HG03196 (cell line): ENCODE measurements around the gene ST3GAL5.
"Not testable (repeated sequence)": the region's sequence is repeated elsewhere in the genome, so short reads cannot be mapped to it uniquely, and the experiment has no call there.

ENCODE experiments used
- ATAC-seq: cut with Tn5 transposase; IDR thresholded peaks from one replicate; pipeline ENCODE4 v1.9.1; 2021; ENCODE audit not compliant: unreplicated experiment

ST3GAL5 gene

GRCh38 chr2:85840091-85840490 lies 48.7 kb downstream of the ST3GAL5 start:
- no peak for ATAC-seq

GRCh38 chr2:85839461-85839860 lies 49.3 kb downstream of the ST3GAL5 start:
- no peak for ATAC-seq

GRCh38 chr2:85838641-85839040 lies 50.1 kb downstream of the ST3GAL5 start:
- ATAC-seq = no peak

GRCh38 chr2:85838181-85838580 lies 50.6 kb downstream of the ST3GAL5 start:
- ATAC-seq = no peak

- no peak for ATAC-seq
Measured at GRCh38 chr2:85834466-85834865, 54.3 kb downstream of the ST3GAL5 start.

GRCh38 chr2:85831735-85832134 lies 57.1 kb downstream of the ST3GAL5 start:
- no peak for ATAC-seq

GRCh38 chr2:85830645-85831044 lies 58.1 kb downstream of the ST3GAL5 start:
- ATAC-seq = no peak

- not testable (repeated sequence) for ATAC-seq
Measured at GRCh38 chr2:85829394-85829793, 59.4 kb downstream of the ST3GAL5 start.

- no peak for ATAC-seq
Measured at GRCh38 chr2:85828725-85829124, 60.1 kb downstream of the ST3GAL5 start.

GRCh38 chr2:85827879-85828569 lies 60.8 kb downstream of the ST3GAL5 start:
- ATAC-seq = no peak

GRCh38 chr2:85826990-85827878 lies 61.6 kb downstream of the ST3GAL5 start:
- ATAC-seq = peak; percentile 71

GRCh38 chr2:85823951-85824350 lies 64.8 kb downstream of the ST3GAL5 start:
- no peak for ATAC-seq

GRCh38 chr2:85822766-85823165 lies 66.0 kb downstream of the ST3GAL5 start:
- no peak for ATAC-seq

GRCh38 chr2:85819811-85820510 lies 68.8 kb downstream of the ST3GAL5 start:
- no peak for ATAC-seq

- no peak for ATAC-seq
Measured at GRCh38 chr2:85814802-85815550, 73.8 kb downstream of the ST3GAL5 start.

- no peak for ATAC-seq
Measured at GRCh38 chr2:85813982-85814801, 74.6 kb downstream of the ST3GAL5 start.

- no peak for ATAC-seq
Measured at GRCh38 chr2:85813211-85813981, 75.4 kb downstream of the ST3GAL5 start.

GRCh38 chr2:85812094-85812735 lies 76.6 kb downstream of the ST3GAL5 start:
- no peak for ATAC-seq
